ENCODE results near the gene FN3K. TPM values are rescaled to one million over a fixed set of nuclear protein-coding genes. Genes with fewer than 3 reads are reported as not detected.
A peak's percentile ranks its signal among the peaks of the same experiment; 100 is the strongest.

Gene FN3K
- total and polyA plus RNA-seq, 2 of the 13 experiments (the other 11 are each of a cell fraction or from before 2014, with no cell fraction given), result 3.5 to 12.2 TPM

- TF ChIP-seq, protein P1, sequence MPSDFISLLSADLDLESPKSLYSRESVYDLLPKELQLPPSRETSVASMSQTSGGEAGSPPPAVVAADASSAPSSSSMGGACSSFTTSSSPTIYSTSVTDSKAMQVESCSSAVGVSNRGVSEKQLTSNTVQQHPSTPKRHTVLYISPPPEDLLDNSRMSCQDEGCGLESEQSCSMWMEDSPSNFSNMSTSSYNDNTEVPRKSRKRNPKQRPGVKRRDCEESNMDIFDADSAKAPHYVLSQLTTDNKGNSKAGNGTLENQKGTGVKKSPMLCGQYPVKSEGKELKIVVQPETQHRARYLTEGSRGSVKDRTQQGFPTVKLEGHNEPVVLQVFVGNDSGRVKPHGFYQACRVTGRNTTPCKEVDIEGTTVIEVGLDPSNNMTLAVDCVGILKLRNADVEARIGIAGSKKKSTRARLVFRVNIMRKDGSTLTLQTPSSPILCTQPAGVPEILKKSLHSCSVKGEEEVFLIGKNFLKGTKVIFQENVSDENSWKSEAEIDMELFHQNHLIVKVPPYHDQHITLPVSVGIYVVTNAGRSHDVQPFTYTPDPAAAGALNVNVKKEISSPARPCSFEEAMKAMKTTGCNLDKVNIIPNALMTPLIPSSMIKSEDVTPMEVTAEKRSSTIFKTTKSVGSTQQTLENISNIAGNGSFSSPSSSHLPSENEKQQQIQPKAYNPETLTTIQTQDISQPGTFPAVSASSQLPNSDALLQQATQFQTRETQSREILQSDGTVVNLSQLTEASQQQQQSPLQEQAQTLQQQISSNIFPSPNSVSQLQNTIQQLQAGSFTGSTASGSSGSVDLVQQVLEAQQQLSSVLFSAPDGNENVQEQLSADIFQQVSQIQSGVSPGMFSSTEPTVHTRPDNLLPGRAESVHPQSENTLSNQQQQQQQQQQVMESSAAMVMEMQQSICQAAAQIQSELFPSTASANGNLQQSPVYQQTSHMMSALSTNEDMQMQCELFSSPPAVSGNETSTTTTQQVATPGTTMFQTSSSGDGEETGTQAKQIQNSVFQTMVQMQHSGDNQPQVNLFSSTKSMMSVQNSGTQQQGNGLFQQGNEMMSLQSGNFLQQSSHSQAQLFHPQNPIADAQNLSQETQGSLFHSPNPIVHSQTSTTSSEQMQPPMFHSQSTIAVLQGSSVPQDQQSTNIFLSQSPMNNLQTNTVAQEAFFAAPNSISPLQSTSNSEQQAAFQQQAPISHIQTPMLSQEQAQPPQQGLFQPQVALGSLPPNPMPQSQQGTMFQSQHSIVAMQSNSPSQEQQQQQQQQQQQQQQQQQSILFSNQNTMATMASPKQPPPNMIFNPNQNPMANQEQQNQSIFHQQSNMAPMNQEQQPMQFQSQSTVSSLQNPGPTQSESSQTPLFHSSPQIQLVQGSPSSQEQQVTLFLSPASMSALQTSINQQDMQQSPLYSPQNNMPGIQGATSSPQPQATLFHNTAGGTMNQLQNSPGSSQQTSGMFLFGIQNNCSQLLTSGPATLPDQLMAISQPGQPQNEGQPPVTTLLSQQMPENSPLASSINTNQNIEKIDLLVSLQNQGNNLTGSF (CRISPR knock-in tag; IDR thresholded peaks at IDR 0.05), result no peak
- TF ChIP-seq ZBTB4 (CRISPR knock-in tag; IDR thresholded peaks at IDR 0.05; ENCODE audit: borderline replicate concordance) (no peak), FOXM1 (CRISPR knock-in tag; IDR thresholded peaks at IDR 0.05) (no peak), CREM (IDR thresholded peaks at IDR 0.05) (no peak), CREM (CRISPR knock-in tag; IDR thresholded peaks at IDR 0.05) (no peak), MAFG (CRISPR knock-in tag; IDR thresholded peaks at IDR 0.05) (no peak), ZNF556 (CRISPR knock-in tag; IDR thresholded peaks at IDR 0.05; ENCODE audit: borderline replicate concordance) (no peak), ZNF615 (CRISPR knock-in tag; IDR thresholded peaks at IDR 0.05; ENCODE audit: borderline replicate concordance) (no peak), ARNT2 (CRISPR knock-in tag; IDR thresholded peaks at IDR 0.05; ENCODE audit: low read depth) (no peak), ZNF780A (CRISPR knock-in tag; IDR thresholded peaks at IDR 0.05) (no peak), ZNF530 (CRISPR knock-in tag; IDR thresholded peaks at IDR 0.05; ENCODE audit: low read depth) (no peak), ZBTB20 (CRISPR knock-in tag; IDR thresholded peaks at IDR 0.05; ENCODE audit: borderline replicate concordance, low read depth) (no peak), TMF1 (CRISPR knock-in tag; IDR thresholded peaks at IDR 0.05; ENCODE audit: low read depth) (0 out of 2 replicates have a peak, but pooled peaks have one; percentile 7)
- TF ChIP-seq, protein P2, sequence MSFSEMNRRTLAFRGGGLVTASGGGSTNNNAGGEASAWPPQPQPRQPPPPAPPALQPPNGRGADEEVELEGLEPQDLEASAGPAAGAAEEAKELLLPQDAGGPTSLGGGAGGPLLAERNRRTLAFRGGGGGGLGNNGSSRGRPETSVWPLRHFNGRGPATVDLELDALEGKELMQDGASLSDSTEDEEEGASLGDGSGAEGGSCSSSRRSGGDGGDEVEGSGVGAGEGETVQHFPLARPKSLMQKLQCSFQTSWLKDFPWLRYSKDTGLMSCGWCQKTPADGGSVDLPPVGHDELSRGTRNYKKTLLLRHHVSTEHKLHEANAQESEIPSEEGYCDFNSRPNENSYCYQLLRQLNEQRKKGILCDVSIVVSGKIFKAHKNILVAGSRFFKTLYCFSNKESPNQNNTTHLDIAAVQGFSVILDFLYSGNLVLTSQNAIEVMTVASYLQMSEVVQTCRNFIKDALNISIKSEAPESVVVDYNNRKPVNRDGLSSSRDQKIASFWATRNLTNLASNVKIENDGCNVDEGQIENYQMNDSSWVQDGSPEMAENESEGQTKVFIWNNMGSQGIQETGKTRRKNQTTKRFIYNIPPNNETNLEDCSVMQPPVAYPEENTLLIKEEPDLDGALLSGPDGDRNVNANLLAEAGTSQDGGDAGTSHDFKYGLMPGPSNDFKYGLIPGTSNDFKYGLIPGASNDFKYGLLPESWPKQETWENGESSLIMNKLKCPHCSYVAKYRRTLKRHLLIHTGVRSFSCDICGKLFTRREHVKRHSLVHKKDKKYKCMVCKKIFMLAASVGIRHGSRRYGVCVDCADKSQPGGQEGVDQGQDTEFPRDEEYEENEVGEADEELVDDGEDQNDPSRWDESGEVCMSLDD (CRISPR knock-in tag; IDR thresholded peaks at IDR 0.05; ENCODE audit: borderline replicate concordance), result no peak
- TF ChIP-seq, protein P3, sequence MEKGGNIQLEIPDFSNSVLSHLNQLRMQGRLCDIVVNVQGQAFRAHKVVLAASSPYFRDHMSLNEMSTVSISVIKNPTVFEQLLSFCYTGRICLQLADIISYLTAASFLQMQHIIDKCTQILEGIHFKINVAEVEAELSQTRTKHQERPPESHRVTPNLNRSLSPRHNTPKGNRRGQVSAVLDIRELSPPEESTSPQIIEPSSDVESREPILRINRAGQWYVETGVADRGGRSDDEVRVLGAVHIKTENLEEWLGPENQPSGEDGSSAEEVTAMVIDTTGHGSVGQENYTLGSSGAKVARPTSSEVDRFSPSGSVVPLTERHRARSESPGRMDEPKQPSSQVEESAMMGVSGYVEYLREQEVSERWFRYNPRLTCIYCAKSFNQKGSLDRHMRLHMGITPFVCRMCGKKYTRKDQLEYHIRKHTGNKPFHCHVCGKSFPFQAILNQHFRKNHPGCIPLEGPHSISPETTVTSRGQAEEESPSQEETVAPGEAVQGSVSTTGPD (CRISPR knock-in tag; IDR thresholded peaks at IDR 0.05), result no peak
Observed at GRCh38 chr17:82752371-82753200, 17.2 kb downstream of the FN3K start (continued).
